ENCODE results near the gene KRT75.

The KRT75 gene

GRCh38 chr12:52439420-52439819, 5.2 kb upstream of the KRT75 start:
- no peak for DNase-seq

- DNase-seq: no peak
Observed at GRCh38 chr12:52438305-52439301, 4.4 kb upstream of the KRT75 start.

- no peak for DNase-seq
Observed at GRCh38 chr12:52437508-52437907, 3.3 kb upstream of the KRT75 start.

GRCh38 chr12:52436828-52437474, 2.8 kb upstream of the KRT75 start:
- no peak for DNase-seq

GRCh38 chr12:52436000-52436827, 2.0 kb upstream of the KRT75 start:
- DNase-seq: no peak

GRCh38 chr12:52435659-52435999, 1.5 kb upstream of the KRT75 start:
- DNase-seq: no peak

GRCh38 chr12:52434760-52435530, 774 bp upstream of the KRT75 start:
- no peak for DNase-seq

GRCh38 chr12:52433501-52434080, 580 bp downstream of the KRT75 start:
- no peak for DNase-seq

- no peak for DNase-seq
Observed at GRCh38 chr12:52432559-52433207, 1.5 kb downstream of the KRT75 start.

- no peak for DNase-seq
Observed at GRCh38 chr12:52428121-52428520, 6.0 kb downstream of the KRT75 start.

GRCh38 chr12:52427083-52427482, 7.1 kb downstream of the KRT75 start:
- DNase-seq: no peak

GRCh38 chr12:52426034-52426433, 8.1 kb downstream of the KRT75 start:
- no peak for DNase-seq

GRCh38 chr12:52425466-52425865, 8.7 kb downstream of the KRT75 start:
- no peak for DNase-seq

- DNase-seq: no peak
Observed at GRCh38 chr12:52423661-52424500, 10.3 kb downstream of the KRT75 start.

GRCh38 chr12:52423035-52423434, 11.1 kb downstream of the KRT75 start:
- DNase-seq: no peak

- DNase-seq: no peak
Observed at GRCh38 chr12:52419656-52420055, 14.5 kb downstream of the KRT75 start.

GRCh38 chr12:52418576-52419110, 15.5 kb downstream of the KRT75 start:
- DNase-seq: no peak

GRCh38 chr12:52417740-52418139, 16.4 kb downstream of the KRT75 start:
- no peak for DNase-seq

GRCh38 chr12:52416795-52417194, 17.4 kb downstream of the KRT75 start:
- DNase-seq: no peak
